Measurements from ENCODE around the gene BEND3.
"Not testable (repeated sequence)": the region's sequence is repeated elsewhere in the genome, so short reads cannot be mapped to it uniquely, and the experiment has no call there.

The BEND3 gene

DNA sequence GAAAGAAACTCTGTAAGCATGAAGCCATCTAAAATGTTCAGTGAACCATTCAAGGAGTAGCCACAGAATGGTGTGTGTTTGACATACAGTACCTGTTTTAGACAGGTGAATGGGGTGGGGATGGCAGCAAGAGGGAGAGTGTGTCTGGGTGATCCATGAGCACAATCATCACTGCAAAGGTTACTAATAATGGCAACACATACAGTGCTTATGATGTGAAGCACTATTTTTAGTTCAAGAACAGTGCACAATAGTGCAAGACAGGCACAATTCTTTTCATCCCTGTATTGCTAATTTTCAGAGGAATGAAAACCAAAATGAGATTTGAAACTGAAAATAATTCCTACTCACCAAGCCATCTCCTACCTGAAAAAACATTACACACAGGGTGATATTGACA lies 14.1 kb downstream of the BEND3 start:
- CTCF ChIA-PET, result interaction anchor here (1.4 to 6.5 kb wide), 2 partner anchors 13 to 25 kb away, joined by 3 to 35 read pairs; no protein-coding TSS in a partner anchor
- TF ChIP-seq, protein P1, sequence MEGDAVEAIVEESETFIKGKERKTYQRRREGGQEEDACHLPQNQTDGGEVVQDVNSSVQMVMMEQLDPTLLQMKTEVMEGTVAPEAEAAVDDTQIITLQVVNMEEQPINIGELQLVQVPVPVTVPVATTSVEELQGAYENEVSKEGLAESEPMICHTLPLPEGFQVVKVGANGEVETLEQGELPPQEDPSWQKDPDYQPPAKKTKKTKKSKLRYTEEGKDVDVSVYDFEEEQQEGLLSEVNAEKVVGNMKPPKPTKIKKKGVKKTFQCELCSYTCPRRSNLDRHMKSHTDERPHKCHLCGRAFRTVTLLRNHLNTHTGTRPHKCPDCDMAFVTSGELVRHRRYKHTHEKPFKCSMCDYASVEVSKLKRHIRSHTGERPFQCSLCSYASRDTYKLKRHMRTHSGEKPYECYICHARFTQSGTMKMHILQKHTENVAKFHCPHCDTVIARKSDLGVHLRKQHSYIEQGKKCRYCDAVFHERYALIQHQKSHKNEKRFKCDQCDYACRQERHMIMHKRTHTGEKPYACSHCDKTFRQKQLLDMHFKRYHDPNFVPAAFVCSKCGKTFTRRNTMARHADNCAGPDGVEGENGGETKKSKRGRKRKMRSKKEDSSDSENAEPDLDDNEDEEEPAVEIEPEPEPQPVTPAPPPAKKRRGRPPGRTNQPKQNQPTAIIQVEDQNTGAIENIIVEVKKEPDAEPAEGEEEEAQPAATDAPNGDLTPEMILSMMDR (IDR thresholded peaks at IDR 0.05; ENCODE audit: control extremely low read depth, extremely low read depth, low read depth, missing control alignments), result no peak
- DNase-seq (ENCODE audit: extremely low spot score), result no peak
- POLR2A ChIA-PET, result no interaction called here

DNA sequence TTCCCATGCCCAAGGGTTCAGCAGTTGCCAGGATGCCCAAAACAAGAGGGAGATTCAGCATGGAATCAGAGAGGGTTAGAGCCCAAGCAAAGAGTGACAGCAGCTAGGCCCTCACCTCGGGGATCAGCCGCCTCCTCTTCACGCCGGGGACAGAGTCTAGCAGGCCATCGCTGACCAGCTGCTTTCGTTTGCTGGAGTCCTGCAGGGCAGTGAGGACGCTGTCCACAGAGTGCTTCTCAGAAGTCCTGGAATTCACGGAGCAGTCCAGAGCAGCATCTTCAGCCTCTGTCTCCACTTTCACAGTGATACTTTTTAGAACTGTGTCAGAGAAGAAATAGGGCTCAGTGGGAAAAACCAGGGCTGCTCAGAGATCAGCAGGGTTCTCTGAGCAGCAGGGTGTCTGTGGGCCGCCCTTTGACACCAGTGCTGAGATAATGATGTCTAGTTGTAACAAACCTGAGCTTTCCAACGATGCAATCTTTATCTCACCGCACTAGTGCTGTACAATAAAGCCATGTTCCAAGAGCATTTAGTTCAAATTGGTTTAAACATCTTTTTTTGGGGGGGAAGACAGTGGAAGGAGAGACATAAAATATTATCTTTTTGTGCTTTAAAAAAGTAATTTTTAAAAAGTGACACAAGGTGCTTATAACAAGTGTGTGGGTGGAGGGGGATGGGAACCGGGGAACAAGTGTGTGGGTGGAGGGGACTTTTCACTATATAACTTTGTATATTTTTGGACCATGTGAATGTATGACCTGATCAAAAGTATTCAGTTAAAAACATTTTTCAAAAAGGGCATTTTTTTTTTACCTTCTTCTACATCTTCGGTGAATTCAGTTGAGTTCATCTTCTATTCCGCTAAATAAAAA lies 16.6 kb downstream of the BEND3 start:
- POLR2A ChIA-PET, result no interaction called here
- DNase-seq (ENCODE audit: extremely low spot score), result no peak
- CTCF ChIA-PET, result interaction anchor here (1.0 to 2.6 kb wide), 9 partner anchors 8 to 64 kb away, joined by 3 to 22 read pairs (median 3); partner anchors contain the start of gene BEND3
- TF ChIP-seq, protein P1 (IDR thresholded peaks at IDR 0.05; ENCODE audit: control extremely low read depth, extremely low read depth, low read depth, missing control alignments), result no peak

DNA sequence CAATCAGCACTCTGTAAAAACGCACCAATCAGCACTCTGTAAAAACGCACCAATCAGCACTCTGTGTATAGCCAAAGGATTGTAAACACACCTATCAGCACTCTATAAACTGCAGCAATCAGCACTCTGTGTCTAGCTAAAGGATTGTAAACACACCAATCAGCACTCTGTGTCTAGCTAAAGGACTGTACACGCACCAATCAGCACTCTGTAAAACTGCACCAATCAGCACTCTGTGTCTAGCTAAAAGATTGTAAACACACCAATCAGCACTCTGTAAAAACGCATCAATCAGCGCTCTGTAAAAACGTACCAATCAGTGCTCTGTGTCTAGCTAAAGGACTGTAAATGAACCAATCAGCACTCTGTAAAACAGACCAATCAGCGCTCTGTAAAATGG lies 30.9 kb downstream of the BEND3 start:
- POLR2A ChIA-PET, result interaction anchor here (0.8 kb wide), 1 partner anchor 26 kb away, joined by 3 read pairs; no protein-coding TSS in a partner anchor
- CTCF ChIA-PET, result interaction anchor here (0.8 to 5.5 kb wide), 6 partner anchors 10 to 56 kb away, joined by 3 to 20 read pairs (median 5); partner anchors contain the start of gene MTRES1
- DNase-seq (ENCODE audit: extremely low spot score), result not testable (repeated sequence)

DNA sequence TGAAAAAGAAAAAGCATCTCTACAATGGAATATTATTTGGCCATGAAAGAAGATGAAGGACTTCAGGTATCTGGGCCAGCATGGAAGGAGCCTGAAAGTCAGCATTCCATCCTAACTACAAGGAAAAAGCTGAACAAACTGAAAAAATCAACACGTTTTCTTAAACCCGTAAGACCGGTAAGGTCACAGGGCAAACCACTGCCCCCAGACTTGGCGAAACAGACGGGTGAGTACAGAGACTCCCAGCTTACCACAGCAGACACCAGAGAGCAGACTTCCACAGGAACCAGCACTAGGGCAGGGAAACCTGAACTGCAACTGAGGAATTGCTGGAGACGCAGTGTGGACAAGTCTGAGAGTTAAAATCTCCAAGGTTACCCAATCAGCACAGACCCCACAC lies 31.4 kb downstream of the BEND3 start:
- TF ChIP-seq, protein P1 (IDR thresholded peaks at IDR 0.05; ENCODE audit: control extremely low read depth, extremely low read depth, low read depth, missing control alignments), result no peak
- ChIA-PET CTCF (interaction anchor here (0.8 to 5.5 kb wide), 6 partner anchors 10 to 56 kb away, joined by 3 to 20 read pairs (median 5); partner anchors contain the start of gene MTRES1), POLR2A (interaction anchor here (0.8 kb wide), 1 partner anchor 26 kb away, joined by 3 read pairs; no protein-coding TSS in a partner anchor)
- DNase-seq (ENCODE audit: extremely low spot score), result no peak

DNA sequence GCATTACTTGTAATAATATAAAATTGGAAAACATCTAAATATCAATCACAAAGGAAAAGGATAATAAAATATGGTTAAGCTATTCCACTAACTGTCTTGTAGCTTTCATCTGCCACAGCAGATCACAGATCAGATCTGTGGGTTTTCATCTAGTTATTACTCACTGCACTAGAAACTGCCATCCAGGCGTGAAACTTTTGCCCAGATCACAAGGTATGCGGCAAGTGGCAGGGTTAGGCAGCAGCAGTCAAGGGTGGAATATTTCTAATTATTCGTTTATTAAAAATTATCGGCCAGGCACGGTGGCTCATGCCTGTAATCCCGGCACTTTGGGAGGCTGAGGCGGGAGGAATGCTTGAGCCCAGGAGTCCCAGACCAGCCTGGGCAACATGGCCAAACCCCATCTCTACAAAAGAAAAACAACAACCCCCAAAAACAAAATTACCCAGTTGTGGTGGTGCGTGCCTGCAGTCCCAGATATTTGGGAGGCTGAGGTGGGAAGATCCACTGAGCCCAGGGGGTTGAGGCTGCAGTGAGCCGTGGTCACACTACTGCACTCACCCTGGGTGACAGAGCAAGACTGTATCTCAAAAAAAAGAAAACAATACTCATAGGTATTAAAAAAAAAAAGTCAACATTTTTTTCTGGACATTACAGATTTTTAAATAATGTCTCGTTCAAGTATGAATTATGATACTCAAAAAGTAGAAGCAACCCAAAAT lies 32.1 kb downstream of the BEND3 start:
- POLR2A ChIA-PET, result no interaction called here
- no peak for DNase-seq (ENCODE audit: extremely low spot score)
- CTCF ChIA-PET, result interaction anchor here (1.0 to 2.9 kb wide), 5 partner anchors 12 to 41 kb away, joined by 3 to 11 read pairs (median 3); no protein-coding TSS in a partner anchor
- TF ChIP-seq, protein P1 (IDR thresholded peaks at IDR 0.05; ENCODE audit: control extremely low read depth, extremely low read depth, low read depth, missing control alignments), result no peak

DNA sequence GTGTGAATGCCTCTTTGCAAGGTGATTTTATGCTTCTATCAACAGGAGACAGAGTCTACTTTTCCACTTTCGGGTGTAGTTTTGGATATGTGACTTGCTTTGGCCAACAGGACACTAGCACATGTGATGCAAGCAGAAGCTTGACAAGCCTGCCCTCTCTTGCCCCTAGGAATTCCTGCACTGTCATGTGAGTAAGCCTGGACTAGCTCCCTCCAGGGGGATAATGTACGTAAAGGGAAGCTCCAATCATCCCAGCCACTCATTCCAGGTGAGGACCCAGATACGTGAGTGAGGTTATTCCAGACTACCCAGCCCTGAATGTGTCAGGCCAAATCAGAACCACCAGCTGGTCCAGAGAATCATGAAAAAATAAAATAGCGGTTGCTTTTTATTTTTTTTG lies 33.3 kb downstream of the BEND3 start:
- DNase-seq (ENCODE audit: extremely low spot score), result no peak
- ChIA-PET POLR2A (no interaction called here), CTCF (interaction anchor here (1.1 to 2.9 kb wide), 5 partner anchors 11 to 32 kb away, joined by 3 to 11 read pairs (median 3); no protein-coding TSS in a partner anchor)
- TF ChIP-seq, protein P1 (IDR thresholded peaks at IDR 0.05; ENCODE audit: control extremely low read depth, extremely low read depth, low read depth, missing control alignments), result no peak
